ENCODE measurements around the gene CUBN.

The CUBN gene

DNA sequence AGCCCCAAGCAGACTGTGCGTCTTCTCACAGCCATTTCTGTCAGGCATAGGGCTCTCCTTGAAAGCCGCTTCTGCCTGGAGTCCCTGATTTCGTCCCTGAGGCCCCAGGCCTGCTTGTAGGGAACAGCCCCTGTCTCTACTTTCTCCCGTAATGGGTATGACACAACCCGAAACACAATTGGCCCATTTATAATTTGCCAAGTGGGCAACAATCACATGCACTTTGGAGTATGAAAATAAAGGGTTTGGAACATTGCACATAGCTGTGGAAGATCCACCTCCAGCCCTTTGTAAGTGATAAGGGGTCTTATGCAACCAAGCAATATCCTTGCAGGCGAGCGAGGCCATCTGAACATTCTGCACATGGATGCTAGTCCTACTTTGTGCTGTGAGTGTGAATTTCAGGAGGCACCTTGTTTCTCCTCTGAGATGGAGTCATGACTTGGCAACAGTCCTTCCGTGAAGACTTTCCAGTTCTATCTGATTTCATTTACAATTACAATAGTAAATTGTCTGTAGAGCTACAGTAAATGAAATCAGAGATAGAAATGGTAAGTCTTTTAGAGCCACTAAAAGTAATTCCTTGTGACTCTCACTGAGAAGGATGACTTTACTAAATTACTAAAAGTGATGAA is 141.5 kb downstream of the CUBN start:
- DNase-seq (ENCODE audit: low spot score), result no peak

- no peak for DNase-seq (ENCODE audit: low spot score)
These were observed 142.4 kb downstream of the CUBN start for GRCh38 chr10:16987206-16987621.

DNA sequence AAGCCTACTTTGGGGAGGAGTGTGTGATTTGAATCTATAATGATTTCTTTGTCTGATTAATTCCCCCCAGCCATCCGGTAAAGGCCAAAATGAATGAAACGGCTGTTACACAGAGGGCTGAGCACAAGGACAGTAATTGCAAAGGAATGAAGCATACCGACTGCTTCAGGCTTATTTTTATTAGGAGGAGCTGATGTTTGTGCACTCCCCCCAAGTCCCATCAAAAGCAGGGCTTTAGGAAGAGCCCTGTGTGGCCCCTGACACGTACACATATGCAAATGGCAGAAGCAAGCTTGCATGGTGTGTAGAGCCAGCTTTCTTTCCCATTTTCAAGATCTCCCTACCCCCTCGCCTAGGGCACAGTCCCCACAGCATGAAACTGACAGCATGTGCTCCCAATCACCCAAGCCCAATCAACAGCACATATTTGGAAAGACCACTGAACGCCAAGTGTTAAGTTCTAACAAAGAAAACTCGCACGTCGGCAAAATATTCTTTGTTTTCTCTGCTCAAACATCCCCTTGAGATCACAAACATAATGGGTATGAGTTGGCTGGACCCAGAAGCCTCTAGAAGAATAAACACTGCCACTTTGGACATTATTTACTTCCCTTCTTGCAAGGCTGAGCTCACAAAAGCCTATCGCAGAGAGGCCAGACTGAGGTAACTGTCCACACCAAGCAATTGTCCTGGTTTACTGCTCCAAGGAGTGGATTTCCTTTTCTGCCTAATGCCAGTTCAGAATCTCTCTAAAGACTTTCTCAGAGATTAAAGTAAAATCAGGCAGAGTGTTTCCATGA is 143.0 kb downstream of the CUBN start:
- DNase-seq (ENCODE audit: low spot score), result no peak

DNA sequence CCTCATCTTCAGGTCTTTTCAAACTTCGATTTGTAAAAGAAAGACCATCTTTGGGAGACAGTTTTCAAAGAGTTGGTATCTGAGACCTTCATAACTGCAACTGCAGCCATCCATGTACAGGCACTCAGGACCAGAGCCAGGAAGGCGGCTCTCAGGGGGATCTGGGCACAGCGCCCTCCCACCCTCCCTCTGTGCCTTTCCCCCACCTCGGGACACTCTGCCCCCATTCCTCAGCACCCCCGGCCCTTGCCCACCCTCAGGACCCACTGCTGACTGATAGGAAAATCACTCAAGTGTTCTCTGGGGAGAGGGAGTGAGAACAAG is 143.6 kb downstream of the CUBN start:
- DNase-seq (ENCODE audit: low spot score), result no peak

DNA sequence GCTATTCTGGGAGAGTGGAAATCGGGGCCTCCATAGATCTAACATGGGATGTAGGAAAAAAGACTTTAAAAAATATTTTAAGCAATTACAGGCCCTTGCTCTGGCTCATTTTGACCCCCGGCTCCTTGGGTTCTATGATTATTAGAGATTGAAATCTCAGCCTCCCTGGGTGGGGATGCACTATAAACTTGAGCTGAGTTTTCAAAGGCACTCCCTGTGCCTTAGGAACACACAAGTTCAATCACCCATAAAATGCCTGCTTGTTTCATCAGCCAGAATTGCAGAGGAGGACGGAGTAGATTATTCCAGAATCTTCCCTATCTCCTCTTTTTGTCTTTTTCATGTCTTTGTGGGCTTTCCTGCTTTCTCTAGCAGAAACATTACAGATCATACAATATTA is 145.4 kb downstream of the CUBN start:
- DNase-seq (ENCODE audit: low spot score), result no peak

GRCh38 chr10:16976803-16977202 is 152.8 kb downstream of the CUBN start:
- DNase-seq (ENCODE audit: low spot score), result peak; percentile 66

DNA sequence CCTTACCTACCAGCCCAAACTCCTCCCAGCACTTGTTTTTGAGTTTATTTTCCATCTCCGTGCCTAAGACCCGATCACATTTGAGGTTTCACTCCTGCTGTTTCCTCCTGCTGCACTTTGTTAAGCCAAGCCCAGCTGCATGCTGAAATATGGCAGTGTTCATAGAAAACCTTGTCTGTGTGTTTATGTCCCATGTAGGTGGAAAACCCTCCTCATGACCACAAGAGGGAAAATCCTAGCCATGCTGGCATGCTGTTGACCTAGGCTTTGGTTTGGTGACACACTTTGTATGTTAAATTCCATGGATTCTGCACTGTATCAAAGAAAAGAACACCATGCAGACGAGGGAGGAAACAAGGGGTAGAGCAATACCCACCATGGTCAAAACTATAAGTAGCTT is 154.4 kb downstream of the CUBN start:
- no peak for DNase-seq (ENCODE audit: low spot score)

DNA sequence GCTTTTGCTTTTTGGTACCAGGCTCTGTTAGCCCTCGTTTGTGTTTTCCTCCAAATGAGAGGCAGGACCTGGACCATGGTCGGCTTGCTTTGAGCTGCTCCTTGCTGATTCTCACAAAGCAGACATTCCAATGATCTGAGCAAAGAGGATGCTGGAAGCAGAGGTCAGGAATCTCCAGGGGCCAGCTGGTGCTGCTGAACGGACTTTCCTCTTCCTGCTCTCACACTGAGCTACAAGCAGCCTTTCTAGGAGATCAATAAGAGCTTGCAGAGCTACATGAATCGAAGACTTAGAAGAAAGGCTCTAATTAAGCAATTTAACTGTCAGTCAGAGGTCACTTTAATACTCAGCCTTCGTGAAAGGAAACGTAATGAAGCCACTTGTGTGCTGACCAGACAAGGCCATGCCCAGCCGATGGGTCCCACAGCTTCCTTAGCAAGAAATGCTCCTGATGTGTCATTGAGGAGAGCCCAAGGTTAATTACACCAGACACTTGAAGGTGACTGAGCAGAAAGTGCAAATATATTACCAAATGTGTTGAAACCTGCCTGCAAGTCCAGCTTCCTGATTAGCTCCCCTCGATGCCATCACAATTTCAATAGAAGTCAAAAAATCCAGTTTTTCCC is 161.1 kb downstream of the CUBN start:
- DNase-seq (ENCODE audit: low spot score), result no peak

- no peak for DNase-seq (ENCODE audit: low spot score)
These were observed 161.7 kb downstream of the CUBN start for GRCh38 chr10:16967866-16968415.

DNA sequence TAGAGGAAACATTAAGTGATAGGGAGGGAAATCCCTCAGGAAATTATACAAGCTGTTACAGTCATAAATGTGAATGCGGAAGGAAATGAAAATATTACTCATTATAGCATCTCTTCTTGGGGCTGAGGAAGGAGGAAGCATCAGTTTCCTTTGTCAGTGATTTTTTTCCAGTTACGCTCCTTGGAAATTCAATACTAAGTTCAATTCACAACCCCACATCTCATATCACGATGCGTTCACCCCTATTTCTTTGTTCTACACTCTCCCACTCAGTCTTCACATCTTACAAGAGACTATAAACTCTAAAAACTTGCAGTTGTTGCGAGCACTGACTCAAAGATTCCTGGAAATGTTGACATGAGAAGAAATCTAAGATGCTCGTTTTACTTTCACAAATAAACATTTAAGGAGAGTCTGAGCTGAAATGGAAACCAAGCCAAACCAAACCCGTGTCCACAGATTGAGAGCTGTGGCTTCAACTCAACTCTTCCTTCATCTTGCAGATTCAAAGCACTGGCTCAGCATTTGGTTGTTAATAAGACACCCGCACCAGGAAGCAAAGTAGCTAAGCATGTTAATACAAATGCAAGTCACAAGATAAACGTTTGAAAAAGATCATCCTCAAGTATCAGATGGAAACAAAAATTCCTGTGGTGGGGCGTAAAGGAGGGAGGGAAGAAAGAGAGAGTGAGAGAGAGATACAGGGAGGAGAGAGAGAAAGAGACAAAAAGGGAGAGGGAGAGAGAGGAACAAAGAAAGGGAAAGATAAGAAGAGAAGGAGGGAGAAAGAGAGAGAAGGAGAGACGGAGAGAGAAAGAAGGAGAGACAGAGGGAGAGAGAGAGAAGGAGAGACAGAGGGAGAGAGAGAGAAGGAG is 162.4 kb downstream of the CUBN start:
- DNase-seq (ENCODE audit: low spot score), result peak; percentile 44

- no peak for DNase-seq (ENCODE audit: low spot score)
These were observed 163.7 kb downstream of the CUBN start for GRCh38 chr10:16965740-16966447.

DNA sequence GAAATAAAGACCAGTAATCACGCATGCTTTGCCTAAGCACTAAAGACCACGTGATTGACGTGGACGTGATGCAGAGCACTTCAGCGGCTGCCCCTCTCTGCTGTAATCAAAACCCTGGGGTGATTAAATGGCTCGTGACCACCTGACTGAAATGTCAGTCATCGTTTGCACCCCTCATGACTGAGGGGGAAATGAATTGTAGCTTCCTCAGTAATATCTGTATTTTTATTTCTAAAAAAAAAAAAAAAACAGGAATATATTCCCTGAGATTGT is 164.3 kb downstream of the CUBN start:
- no peak for DNase-seq (ENCODE audit: low spot score)

- DNase-seq (ENCODE audit: low spot score), result no peak
These were observed 164.9 kb downstream of the CUBN start for GRCh38 chr10:16964576-16965343.

DNA sequence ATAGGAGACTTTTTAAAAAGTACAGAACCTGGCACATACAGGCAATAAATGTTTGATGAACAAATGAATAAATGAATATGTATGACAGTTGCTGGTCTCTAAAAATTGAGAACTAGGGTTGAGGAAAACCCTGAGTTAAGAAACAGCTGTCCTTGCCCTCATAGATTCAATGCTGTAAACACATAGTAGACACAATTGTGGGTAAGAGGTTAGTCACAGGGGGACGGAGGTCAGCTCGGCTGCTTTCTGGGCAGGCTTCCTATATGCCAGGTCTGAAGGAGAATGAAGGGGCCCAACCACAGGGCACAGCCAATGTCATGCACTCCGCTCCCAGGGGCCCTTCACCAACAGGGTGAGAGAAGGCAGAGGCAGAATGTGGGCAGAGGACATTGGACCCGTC is 169.1 kb downstream of the CUBN start:
- no peak for DNase-seq (ENCODE audit: low spot score)

DNA sequence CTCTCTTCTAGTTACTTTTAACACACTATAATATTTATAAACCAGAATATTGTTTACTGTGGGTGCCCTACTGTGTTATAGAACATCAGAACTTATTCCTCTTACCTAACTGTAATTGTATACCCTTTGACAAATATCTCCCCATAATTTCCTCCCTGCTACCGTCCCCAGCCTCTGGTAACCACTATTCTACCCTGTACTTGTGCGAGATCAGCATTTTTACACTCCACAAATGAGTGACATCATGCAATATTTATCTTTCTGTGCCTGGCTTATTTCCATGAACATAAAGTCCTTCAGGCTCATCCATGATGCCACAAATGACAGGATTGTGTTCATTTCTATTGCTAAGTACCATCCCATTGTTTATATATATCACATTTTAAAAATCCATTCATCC is 172.6 kb downstream of the CUBN start:
- DNase-seq (ENCODE audit: low spot score), result no peak

- DNase-seq (ENCODE audit: low spot score), result no peak
These were observed 175.2 kb downstream of the CUBN start for GRCh38 chr10:16954280-16955030.

DNA sequence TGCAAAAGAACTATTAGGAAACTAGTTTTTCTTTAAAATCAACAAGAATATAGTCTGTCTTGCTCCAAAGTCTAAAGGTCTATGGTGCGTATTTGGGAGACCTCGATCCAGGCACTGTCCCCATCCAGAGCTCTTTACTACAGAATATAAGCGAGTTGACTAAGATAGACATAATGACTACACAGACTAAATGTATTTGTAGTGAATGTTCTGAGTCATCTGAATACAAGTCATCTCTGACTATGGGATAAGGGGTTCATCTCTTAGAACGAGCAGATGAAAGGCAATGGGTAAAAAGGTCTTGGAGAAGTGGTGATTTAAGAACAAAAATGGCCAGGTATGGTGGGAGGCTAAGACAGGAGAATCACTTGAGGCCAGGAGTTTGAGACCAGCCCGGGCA is 176.3 kb downstream of the CUBN start:
- DNase-seq (ENCODE audit: low spot score), result no peak

DNA sequence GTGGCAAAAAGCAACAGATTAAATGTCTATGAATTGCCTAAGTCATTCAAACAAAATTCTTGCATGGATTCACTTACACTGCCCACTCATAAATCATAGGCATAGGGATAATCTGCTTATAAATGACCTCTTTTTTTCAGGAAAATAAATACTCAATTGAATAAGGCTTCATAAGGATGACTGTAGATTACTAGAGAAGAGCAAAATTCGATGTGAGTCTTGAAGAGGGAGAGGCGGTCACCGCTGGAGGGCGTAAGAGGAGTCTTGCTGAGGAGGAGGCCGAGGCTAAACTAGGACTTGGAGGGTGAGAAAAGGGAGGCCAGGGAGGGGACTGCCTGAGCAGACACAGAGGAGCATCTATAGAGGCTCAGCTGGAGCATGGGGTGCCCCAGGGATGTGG is 177.0 kb downstream of the CUBN start:
- no peak for DNase-seq (ENCODE audit: low spot score)

- DNase-seq (ENCODE audit: low spot score), result no peak
These were observed 177.5 kb downstream of the CUBN start for GRCh38 chr10:16952080-16952479.
